HG03378 (cell line): ENCODE measurements around the gene KLHL5.
"Not testable (repeated sequence)": the region's sequence is repeated elsewhere in the genome, so short reads cannot be mapped to it uniquely, and the experiment has no call there.

Experiments
- ATAC-seq: cut with Tn5 transposase; IDR thresholded peaks from one replicate; pipeline ENCODE4 v1.9.1; 2021; ENCODE audit warnings: mild to moderate bottlenecking, moderate library complexity; ENCODE audit not compliant: unreplicated experiment

KLHL5 gene, protein sequence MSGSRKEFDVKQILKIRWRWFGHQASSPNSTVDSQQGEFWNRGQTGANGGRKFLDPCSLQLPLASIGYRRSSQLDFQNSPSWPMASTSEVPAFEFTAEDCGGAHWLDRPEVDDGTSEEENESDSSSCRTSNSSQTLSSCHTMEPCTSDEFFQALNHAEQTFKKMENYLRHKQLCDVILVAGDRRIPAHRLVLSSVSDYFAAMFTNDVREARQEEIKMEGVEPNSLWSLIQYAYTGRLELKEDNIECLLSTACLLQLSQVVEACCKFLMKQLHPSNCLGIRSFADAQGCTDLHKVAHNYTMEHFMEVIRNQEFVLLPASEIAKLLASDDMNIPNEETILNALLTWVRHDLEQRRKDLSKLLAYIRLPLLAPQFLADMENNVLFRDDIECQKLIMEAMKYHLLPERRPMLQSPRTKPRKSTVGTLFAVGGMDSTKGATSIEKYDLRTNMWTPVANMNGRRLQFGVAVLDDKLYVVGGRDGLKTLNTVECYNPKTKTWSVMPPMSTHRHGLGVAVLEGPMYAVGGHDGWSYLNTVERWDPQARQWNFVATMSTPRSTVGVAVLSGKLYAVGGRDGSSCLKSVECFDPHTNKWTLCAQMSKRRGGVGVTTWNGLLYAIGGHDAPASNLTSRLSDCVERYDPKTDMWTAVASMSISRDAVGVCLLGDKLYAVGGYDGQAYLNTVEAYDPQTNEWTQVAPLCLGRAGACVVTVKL

DNA sequence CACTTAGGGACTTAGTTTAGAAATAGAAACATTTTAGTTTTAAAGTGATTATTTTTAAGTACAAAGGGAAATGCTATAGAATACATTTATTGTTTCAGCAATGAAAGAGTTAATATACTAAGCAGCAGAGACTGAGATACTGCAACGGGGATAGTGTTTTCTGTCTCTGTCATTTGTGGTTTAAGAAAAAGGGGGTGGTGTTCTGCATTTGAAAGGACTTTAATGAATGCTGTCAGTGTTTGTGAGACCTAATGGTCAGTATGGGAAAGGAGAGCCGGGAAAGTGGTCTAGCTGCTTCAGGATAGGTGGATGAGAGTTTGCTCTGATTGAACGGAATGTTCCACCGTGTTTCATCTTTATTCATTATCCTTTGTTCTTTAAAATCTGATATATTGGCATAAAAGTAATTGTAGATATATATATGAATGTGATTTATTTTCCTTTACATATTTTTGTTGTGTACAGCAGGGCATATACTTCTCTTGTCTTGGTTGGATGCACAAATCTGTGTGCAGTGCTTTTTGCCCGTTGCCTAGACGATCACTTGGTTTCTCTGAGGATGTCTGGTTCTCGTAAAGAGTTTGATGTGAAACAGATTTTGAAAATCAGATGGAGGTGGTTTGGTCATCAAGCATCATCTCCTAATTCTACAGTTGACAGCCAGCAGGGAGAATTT lies at the start of gene KLHL5:
KLHL5 (plus strand) TSS at position 139 of the 676 bp plus-strand sequence; CDS start at position 560, 421 bp downstream.
- ATAC-seq: no peak

DNA sequence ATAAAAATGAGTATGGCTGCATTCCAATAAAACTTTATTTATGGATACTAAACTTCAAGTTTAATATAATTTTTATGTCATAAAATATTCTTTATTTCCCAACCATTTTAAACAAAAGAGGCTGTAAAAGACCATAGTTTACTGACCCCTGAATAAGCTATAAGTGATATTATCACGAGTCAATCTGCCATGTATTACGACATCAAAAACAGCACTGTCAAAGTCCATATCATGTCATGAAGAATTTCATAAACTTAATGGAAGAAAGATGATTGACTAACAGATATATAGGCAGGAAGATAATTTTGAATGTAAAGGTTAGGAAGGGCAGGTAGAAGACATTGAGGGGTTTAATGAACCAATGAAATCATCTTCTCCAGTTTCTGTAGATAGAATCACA lies 48.0 kb upstream of the KLHL5 start:
- ATAC-seq: no peak

DNA sequence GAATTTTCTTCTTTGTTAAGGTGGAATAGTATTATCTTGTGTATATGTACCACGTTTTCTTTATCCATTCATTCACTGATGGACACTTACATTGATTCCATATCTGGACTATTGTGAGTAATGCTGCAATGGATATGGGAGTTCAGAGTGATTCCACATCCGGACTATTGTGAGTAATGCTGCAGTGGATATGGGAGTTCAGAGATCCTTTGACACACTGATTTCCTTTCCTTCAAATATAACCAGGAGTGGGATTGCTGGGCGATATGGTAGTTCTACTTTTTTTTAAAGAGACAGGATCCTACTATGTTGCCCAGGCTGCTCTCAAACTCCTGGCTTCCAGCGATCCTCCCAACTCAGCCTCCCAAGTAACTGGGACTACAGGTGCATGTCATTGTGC lies 41.9 kb upstream of the KLHL5 start:
- no peak for ATAC-seq

DNA sequence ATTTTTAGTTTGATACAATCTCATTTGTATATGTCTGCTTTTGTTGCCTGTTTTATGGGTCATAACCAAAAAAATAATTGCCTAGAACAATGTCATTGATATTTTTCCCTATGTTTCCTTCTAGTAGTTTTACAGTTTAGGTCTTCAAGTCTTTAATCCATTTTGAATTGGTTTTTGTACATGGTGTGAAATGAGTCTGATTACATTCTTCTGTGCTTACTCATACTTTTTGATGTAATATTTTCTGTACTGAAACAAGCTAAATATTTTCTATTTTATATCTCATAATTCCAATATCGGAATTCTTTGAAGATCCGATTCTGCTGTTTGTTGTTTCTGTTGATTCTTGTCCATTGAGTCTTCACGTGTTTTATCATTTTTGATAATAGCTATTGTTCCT lies 40.4 kb upstream of the KLHL5 start:
- ATAC-seq: no peak

DNA sequence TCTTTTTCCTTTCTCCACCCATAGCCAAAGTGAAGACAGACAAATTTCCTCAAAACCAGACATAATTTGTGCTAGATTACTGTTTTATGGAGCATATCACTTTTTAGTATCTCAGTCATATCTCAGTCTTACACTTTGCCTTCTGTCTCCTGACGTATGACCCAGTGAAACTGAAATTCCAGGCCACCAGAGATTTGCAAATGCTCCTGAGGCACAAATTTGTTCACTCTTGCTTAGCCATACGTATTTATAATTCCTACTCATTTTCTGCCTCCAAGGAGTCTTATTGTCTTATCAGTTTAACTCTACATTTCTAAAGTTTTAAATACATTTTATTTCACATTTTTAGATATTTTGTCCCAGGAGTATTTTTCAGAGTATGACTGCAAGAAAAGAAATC lies 39.8 kb upstream of the KLHL5 start:
- ATAC-seq: no peak

DNA sequence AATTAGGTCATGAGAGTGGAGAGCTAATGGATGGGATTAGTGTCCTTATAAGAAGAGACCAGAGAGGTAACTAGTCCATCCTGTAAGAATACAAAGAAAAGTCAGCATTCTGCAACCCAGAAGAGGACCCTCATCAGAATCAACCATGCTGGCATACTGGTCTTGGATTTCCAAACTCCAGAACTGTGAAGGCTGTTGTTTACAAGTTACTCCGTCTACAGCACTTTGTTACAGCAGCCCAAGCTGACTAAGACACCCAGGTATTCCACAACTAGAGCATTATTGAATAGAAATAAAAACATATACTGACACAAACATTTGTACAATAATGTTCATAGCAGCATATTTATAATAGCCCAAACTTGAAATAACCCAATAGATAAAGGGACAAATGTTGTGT lies 39.0 kb upstream of the KLHL5 start:
- no peak for ATAC-seq

DNA sequence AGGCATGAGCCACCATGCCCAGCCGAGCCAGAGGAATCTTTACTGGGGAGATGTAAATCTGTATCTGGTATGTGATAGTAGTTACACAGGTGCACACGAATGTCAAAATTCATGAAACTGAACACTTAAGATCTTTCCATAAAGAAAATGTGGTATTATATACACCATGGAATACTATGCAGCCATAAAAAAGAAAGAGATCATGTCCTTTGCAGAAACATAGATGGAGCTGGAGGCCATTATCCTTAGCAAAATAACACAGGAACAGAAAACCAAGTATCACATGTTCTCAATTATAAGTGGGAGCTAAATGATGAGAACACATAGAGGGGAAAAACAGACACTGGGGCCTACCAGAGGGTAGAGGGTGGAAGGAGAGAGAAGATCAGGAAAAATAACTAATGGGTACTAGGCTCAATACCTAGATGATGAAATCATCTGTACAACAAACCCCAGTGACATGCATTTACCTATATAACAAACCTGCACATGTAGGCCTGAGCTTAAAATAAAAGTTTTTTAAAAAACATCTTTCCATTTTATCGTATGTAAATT lies 37.6 kb upstream of the KLHL5 start:
- no peak for ATAC-seq

DNA sequence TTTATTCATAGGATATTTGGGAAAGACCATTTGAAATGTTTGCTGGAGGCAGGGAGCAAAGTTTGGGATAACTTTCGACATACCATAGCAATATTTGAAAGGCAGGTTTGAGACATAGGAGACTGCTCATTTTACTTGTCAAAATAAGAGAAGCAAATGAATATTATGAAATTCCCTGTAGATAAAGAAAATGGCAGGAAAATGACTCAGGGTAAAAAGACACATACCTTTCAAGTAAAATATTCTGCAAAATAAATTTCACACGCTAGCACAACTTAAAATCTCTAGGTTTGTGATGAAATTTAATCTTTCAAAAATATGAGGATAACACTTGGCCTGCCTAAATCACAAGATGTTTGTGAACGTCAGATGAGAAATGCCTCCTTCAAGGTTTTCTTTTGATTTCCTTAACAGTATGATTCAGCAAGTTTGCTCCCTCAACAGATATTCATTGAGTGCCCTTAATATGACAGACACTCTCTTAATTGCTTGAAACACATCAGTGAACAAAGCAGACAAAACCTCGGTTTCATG lies 36.4 kb upstream of the KLHL5 start:
- ATAC-seq: no peak

DNA sequence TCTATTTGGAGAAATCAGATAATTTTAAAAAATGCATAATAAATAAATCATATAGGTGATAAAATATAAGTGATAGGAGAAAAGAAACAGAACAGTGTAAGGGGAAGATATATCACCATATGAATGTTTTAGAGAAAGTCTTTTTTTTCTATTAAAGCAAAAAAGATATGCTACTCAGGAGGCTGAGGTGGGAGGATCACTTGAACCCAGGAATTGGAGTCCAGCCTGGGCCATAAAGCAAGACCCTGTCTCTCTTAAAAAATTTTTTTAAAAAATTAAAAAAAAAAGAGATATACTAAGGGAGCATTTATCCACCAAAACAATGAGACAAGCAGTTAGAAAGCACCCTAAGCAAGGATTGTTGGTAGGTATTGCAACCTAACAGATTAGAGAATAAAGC lies 35.9 kb upstream of the KLHL5 start:
- no peak for ATAC-seq

DNA sequence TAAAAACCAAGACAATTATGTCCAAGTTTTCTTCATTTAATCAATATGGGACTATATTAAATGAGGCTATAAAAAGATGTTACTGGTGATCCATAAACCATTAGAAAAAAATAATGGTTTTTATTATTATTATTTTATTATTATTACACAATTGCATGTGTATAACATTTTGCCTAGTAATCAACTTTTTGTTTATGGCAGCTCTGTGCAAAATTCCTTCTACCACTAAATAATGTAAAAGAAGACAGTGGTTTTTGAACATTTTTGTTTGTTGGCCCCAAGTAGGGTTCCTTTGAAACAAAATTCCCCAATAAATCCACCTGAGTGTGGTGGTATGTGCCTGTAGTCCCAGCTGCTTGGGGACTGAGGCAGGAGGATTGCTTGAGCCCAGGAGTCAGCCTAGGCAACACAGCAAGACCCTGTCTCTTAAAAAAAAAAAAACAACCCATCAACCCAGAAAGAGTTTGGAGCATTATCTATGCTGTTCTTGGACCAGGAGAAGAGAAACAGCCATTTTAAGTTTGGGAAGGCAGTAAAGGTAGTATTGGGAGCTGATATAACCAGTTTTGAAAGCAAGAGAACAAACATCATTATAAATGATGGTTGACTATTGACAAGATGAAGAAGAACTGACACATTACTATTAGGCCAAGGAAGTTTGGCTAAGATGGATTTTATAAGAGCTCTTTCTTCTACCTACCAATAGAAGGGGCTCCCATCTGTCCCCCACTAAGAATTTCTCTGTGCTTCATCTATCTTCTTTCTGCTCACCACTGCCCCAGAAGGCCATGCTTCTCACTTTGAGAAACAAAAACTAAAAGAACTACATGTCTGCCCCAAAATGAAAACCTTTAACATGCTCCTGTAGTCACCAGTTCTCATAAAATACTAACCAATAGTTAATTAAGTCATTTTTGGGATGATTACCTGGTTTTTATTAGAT lies 32.0 kb upstream of the KLHL5 start:
- peak; percentile 34 for ATAC-seq

DNA sequence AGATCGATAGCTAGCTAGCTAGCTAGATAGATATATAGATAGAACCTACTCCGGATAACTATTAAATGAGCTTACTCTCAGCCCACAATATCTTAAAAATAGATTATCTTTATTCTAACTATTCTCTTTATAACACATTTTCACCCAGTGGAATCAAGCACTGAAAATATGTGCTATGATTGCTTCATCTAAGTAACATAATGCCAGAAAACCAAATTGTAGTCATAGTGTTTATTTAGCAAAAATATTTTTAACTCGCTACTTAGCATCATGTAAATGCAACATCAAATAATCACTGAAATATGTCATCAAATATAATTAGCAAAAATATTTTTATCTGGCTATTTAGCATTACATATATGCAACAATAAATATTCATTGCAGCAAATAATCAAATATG lies 31.3 kb upstream of the KLHL5 start:
- ATAC-seq: no peak

DNA sequence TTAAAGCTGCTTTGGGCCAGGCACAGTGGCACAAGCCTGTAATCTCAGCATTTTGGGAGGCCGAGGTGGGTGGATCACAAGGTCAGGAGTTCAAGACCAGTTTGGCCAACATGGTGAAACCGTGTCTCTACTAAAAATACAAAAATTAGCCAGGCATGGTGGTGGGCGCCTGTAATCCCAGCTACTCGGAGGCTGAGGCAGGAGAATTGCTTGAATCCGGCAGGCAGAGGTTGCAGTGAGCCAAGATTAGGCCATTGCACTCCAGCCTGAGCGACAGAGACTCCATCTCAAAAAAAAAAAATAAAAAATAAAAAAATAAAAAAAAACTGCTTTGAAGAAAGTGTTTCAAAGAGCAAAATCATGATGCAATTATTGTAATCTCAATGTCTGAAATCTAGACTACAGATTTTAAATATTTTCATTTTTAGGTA lies 30.4 kb upstream of the KLHL5 start:
- ATAC-seq: not testable (repeated sequence)

DNA sequence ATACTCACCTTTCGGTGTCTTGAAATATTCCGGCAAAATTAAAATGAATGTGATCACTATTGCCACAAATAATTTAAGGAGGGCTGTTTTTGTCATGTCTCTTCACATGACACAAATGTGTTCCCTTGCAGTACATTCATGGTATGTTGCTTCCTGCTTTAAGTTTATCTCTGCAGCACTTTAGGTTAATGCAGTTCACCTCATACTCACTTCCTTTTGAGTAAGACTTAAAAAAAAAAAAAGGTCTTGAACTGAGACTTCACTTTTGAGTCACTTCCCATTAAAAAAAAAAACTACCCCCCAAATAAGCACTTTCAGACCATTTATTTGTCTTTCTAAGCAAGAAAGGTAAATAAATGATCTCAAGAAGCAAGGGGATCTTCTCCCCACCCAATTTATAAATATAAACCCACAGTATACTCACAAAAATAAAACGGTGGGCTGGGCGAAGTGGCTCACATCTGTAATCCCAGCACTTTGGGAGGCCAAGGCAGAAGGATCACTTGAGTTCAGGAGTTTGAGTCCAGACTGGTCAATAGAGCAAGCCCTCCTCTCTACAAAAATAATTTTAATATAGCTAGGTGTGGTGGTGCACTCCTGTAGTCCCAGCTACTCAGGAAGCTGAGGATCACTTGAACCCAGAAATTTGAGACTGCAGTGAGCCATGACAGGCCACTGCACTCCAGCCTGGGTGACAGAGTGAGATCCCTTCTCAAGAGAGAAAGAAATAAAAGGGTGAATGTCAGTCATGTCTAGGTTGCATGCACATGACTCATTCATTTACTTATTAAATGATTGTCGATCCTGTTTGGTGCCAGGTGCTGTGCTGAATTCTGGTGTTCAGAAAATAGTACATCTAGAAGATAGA lies 29.6 kb upstream of the KLHL5 start, which contains the start of gene TMEM156:
TMEM156 (minus strand) TSS at position 192 of the 868 bp plus-strand sequence; CDS start at position 96, 96 bp downstream.
- peak; percentile 56 for ATAC-seq

DNA sequence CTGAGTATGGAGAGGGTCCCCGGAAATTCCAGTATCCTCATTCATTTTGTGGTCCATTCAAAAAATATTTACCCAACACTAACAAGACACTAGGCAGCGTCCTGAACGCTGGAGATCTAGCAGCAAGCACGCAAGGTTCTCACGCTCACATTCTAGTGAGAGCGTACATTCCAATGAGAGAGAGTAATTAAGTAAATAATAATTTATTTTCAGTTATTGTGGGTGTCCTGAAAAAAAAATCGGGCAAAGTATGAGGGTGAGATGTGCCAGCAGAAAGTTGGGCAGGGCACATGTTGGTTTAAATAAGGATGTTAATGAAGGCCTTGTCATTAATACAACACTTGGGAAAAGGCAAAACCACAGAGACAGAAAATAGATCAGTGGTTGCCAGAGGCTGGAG lies 25.9 kb upstream of the KLHL5 start:
- no peak for ATAC-seq

DNA sequence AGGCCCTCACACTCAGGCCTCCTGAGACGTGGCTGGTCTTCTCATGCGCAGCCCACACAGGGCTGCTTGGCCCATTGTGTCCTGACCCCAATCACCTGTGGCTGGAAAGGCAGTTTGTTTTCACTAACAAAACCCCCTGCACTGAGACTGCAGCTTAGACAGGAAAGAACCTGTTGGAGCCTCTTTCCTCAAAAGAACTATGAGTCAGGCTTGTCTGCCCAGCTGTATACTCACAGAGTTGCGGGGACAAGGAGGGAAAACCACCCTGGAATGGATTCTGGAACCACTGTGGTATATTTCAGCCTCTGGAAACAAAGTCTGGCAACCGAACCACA lies 24.6 kb upstream of the KLHL5 start:
- peak; percentile 31 for ATAC-seq

DNA sequence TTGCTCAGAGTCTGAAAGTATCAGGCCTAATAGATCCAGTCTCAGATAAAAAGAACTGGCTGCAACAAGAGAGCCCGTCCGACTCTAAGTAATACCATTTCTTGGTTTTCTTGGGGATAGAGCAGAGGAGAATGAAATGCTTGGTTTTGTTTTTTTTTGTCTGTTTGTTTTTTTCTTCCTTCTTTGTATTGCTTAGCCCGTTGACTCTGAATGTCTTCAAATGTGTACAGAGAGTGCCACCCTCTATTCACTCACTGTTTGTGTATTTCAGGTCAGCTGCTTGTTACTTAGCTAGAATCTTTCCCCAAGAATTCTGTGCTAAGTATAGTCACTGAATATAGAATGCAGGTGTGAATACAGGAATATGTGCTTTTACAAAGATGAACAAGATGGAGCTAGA lies 24.1 kb upstream of the KLHL5 start:
- no peak for ATAC-seq

DNA sequence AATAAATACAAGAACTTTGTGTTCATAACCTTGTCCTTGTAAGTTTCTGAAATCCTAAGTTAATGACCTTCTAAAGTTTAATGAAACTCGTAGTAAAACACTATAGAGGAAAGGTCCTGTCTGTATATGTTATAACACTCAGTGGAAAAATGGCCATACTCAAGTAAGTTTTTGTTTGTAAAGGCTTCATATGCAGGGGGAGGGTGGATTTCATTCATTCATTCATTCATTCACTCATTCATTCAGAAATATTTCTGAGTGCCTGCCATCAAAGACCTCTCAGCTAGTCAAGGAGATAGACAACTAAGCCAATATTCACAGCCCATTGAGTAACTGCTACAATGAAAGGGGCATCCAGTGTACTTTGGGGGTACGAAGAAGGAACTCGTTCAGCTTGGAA lies 22.9 kb upstream of the KLHL5 start:
- ATAC-seq: no peak

DNA sequence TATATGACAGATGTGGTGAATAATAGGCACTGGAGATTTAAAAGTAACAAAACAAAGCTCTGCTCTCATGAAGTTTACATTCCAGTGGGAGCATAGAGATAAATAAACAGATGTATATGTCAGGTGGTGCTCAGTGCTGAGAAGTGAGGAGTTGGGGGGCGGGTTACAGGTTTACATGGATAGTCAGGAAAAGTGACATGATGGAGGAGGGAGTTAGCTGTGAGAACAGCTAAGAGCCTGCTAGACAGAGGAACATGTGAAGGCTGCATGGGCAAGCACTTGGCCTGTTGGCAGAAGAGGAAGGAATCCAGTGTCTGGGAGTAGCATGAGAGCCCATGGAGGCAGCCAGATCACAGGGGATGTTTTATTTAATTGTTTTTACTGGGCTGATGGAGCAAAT lies 19.7 kb upstream of the KLHL5 start:
- no peak for ATAC-seq
